Loucy (cell line): ENCODE measurements around the gene CELF5.
"Not testable (repeated sequence)": the region's sequence is repeated elsewhere in the genome, so short reads cannot be mapped to it uniquely, and the experiment has no call there.

Experiments
- CTCF ChIP-seq: fragments of 200-600 bp; sonication (generic); conservative IDR thresholded peaks from 2 replicates; pipeline ENCODE4 v1.5.1; 2014; ENCODE audit warnings: mild to moderate bottlenecking, antibody characterized with exemption, low read length
- EZH2phosphoT487 ChIP-seq: fragments of 200-600 bp; IDR thresholded peaks from 2 replicates; pipeline ENCODE4 v1.6.1; 2018; ENCODE audit warnings: antibody characterized with exemption, mild to moderate bottlenecking, moderate library complexity, borderline replicate concordance

- TF ChIP-seq CTCF, EZH2phosphoT487: not testable (repeated sequence)
Measured at GRCh38 chr19:3235604-3236003, 11.1 kb downstream of the CELF5 start.
